AG09309 (cell line): ENCODE results near the gene KHDC4.

ENCODE experiments used
- DNase-seq: peaks from one replicate; pipeline ENCODE4 v3.0.0-alpha.2; 2010; ENCODE audit warnings: low read depth
- H3K4me3 ChIP-seq: 2 replicates; pipeline ENCODE4 v1.5.1; 2011; ENCODE audit warnings: mild to moderate bottlenecking, low read depth, low read length, moderate library complexity; ENCODE audit not compliant: control insufficient read depth
- TF ChIP-seq, protein P1 (sequence below): IDR thresholded peaks from 2 replicates; pipeline ENCODE4 v1.5.1; 2011; ENCODE audit warnings: mild to moderate bottlenecking, low read depth, low read length, inconsistent platforms; ENCODE audit not compliant: insufficient read depth, control insufficient read depth; ENCODE audit errors: missing control alignments

Gene KHDC4

DNA sequence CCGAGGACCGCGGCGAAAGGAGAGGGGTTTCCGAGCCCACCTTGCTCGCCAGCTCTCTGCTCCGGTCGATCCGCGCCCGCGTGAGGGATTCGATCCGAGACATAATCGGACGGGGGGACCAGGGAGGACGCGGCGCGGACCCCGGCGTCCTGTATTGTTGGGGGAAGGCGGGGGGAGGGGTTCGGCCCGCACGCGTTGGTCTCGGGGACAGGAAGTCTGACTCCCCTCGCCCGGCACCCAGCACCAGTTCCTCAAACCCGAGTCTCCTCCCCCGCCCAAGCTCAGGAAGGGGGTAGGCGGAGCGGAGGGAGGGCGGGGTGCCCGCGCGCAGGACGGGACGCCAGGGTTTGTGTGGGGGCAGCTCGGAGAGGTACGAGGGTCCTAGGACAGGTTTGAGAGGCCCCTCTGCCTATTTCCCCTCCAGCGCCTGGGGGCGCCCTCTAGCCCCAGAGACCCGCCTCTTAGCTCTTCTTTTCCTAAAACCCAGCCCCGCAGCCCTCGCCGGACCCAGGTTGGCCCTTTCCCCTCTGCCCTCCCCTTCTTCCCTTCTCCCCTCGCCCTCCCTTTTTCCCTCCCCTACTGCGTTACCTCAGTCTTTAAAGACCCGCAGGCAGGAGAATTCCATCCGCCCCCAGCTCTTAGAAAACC, 44.2 kb upstream of the KHDC4 start, which contains the start of gene ARHGEF2:
ARHGEF2 (minus strand) TSS at position 223 of the 648 bp plus-strand sequence; CDS start at position 103, 120 bp downstream.
- no peak for DNase-seq
- TF ChIP-seq, protein P1, sequence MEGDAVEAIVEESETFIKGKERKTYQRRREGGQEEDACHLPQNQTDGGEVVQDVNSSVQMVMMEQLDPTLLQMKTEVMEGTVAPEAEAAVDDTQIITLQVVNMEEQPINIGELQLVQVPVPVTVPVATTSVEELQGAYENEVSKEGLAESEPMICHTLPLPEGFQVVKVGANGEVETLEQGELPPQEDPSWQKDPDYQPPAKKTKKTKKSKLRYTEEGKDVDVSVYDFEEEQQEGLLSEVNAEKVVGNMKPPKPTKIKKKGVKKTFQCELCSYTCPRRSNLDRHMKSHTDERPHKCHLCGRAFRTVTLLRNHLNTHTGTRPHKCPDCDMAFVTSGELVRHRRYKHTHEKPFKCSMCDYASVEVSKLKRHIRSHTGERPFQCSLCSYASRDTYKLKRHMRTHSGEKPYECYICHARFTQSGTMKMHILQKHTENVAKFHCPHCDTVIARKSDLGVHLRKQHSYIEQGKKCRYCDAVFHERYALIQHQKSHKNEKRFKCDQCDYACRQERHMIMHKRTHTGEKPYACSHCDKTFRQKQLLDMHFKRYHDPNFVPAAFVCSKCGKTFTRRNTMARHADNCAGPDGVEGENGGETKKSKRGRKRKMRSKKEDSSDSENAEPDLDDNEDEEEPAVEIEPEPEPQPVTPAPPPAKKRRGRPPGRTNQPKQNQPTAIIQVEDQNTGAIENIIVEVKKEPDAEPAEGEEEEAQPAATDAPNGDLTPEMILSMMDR, result peak; percentile 31
- peak within 1 kb of the TSS; percentile 84 for H3K4me3 ChIP-seq

DNA sequence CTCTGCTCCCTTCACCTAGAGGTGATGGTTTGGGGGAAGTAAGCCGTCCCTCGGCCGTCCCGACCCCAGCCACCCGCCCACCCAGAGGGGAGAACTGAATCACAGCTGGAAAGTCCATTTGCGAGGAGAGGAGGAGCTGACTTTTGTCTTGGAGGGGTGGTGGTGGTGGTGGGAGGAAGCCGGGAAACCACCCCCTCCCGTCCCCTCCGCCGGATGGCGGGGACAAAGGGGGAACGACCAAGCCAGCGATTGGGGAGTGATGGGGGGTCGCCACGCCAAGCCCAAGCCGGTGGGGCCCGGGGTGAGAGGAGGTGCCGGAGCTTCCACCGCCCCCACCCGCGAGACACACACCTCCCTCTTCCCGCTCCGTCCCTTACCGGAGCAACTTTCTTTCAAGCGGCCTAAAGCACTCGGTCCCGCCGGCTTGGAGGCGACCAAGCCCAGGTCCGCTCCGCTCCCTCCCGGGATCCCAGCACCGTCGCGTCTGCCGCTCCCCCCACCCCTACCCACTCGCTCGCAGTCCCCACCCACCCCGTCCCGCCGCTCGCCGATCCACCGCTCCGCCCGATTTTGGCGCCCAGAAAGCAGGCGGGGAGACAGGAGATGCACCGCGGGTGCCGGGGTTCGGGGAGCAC, 43.6 kb upstream of the KHDC4 start:
- DNase-seq, result no peak
- TF ChIP-seq, protein P1, result no peak
- H3K4me3 ChIP-seq, result peak overlapping the region; percentile 84

DNA sequence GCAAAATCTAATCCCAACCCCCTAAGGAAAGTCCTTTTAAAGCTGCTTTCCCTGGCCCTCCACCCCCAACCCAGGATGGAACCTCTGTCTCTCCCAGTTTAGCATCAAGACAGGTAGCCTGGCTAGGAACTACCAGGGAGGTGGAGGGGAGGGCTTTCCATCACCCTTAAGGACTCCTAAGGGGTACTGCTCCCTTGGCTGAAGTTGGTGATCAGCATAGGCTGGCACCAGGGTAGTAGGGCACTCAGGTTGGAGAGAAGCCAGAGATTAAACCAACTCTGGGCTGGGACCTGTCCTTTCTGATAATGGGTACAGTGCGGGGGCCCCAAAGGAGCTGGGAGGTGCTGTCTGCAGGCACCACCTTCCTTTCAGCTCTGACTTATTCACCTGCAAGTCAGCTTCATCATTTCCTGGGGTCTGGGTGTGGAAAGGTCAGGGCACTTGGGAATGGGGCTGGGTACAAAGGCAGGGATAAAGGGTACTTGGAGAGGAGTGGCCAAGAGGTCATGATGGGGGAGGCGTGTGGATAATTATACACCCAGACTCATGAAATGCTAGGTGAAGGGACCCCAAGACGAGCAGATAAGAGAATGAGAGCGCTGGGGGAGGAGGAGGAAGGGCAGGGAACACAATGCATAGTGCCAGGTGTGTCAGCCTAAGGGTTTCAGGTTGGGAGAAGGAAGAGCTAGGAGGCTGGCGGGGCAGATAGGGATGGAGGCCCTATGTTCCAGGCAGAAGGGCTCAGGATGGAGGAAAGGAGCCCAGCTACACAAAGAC, 42.9 kb upstream of the KHDC4 start:
- TF ChIP-seq, protein P1, result no peak
- H3K4me3 ChIP-seq, result peak overlapping the region; percentile 84
- no peak for DNase-seq

DNA sequence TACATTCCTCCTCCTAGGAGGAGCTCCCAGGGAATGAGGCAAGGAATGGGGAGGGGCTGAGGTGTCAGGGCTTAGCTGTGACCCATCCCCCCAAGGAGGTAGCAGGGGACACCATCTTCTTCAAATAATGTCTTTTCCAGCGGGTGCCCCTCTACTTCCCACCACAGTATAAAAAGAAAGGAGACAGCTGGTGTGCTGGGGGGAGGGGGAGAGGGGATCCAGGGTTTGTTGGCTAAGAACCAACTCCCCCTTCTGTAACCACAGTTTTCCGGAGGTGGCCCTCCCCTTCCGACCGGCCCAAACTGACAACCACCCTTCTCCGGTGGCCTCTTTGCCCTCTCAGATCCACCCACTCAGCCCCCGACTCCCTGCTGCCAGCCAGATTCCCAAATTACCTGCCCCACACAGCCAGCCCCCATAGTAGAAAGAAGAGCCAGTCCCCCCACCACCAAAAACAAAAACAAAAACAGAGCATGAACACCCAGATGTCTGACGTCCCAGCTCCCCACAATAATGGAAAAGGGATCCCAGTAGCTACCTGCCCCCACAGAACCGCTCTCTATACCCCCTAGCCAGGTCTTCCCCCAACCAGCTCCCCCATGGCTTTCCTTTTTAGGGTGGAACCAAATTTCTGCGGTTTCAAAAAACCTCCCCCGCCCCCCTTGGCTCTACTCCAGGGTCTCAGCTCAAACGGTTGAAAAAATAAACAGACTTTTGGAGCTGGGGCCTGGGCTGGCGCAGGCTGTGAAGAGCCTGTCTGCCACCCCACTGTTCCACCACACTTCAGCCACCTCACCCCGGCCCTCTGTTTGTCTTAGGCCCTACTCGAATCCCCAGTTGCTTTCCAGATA, 42.1 kb upstream of the KHDC4 start:
- DNase-seq, result no peak
- TF ChIP-seq, protein P1, result no peak
- H3K4me3 ChIP-seq, result peak overlapping the region; percentile 84

DNA sequence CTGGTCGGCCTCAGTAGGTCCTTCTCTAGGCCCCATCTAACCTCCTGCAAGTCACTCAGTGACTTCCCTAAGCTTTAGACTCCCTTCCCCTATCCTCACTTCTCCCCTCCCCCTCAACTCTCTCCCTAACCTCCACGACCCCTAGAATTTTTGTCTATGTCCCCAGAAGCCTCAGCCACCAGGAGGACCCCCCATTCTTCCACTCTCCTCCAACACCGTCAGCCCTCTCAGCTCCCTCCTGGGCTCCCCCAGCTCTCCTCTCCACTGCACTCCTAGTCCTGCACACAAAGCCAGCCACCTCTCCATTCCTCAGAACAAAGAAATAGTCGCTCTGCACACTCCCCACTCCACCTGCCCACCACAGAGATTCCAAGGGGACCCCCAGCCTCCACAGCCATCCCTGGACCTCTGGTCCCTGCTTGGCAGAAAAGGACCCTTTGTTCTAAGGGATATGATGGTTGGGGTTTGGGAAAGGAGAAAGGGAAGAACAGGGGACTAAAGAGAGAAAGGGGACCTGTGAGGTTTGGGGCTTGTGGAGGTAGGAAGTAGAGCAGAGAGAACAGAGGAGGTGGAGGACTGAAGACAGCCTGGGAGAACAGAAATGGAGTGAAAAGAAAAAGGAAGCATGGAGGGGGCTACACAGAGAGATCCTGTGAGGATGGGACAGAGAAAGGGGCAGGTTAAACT, 41.3 kb upstream of the KHDC4 start:
- H3K4me3 ChIP-seq, result peak overlapping the region; percentile 84
- no peak for DNase-seq
- TF ChIP-seq, protein P1, result no peak
